Measurements from ENCODE around the gene PADI2. TPM values are rescaled to one million over a fixed set of nuclear protein-coding genes. Genes with fewer than 3 reads are reported as not detected.

The PADI2 gene
- 0.81 TPM for total RNA-seq

- DNase-seq (ENCODE audit: low read depth in 2 of 3, low spot score in 2 of 3) = peak; percentile 10 to 75 (median 59)
Observed at GRCh38 chr1:17119076-17119772, at the start of gene PADI2. Gene PADI2, minus strand, starts transcription at chr1:17119451. Its CDS starts 80 bp downstream, at chr1:17119371.

- DNase-seq (ENCODE audit: low read depth in 2 of 3, low spot score in 2 of 3) = no peak
Observed at GRCh38 chr1:17168091-17168876, 49.0 kb upstream of the PADI2 start.

GRCh38 chr1:17167786-17168090 is 48.5 kb upstream of the PADI2 start:
- DNase-seq (ENCODE audit: low read depth in 2 of 3, low spot score in 2 of 3) = no peak

GRCh38 chr1:17167041-17167785 is 48.0 kb upstream of the PADI2 start:
- no peak for DNase-seq (ENCODE audit: low read depth in 2 of 3, low spot score in 2 of 3)

- no peak for DNase-seq (ENCODE audit: low read depth in 2 of 3, low spot score in 2 of 3)
Observed at GRCh38 chr1:17165823-17166222, 46.6 kb upstream of the PADI2 start.

- DNase-seq (ENCODE audit: low read depth in 2 of 3, low spot score in 2 of 3) = no peak
Observed at GRCh38 chr1:17163789-17164666, 44.8 kb upstream of the PADI2 start.

GRCh38 chr1:17163371-17163770 is 44.1 kb upstream of the PADI2 start:
- no peak for DNase-seq (ENCODE audit: low read depth in 2 of 3, low spot score in 2 of 3)

GRCh38 chr1:17162941-17163340 is 43.7 kb upstream of the PADI2 start:
- DNase-seq (ENCODE audit: low read depth in 2 of 3, low spot score in 2 of 3) = no peak

GRCh38 chr1:17161926-17162800 is 42.9 kb upstream of the PADI2 start:
- no peak for DNase-seq (ENCODE audit: low read depth in 2 of 3, low spot score in 2 of 3)

- peak in 1 of 3 donors; percentile 13 for DNase-seq (ENCODE audit: low read depth in 2 of 3, low spot score in 2 of 3)
Observed at GRCh38 chr1:17161137-17161740, 42.0 kb upstream of the PADI2 start.

GRCh38 chr1:17158961-17159360 is 39.7 kb upstream of the PADI2 start:
- DNase-seq (ENCODE audit: low read depth in 2 of 3, low spot score in 2 of 3) = no peak

- no peak for DNase-seq (ENCODE audit: low read depth in 2 of 3, low spot score in 2 of 3)
Observed at GRCh38 chr1:17156108-17156507, 36.9 kb upstream of the PADI2 start.

GRCh38 chr1:17155257-17155920 is 36.1 kb upstream of the PADI2 start:
- DNase-seq (ENCODE audit: low read depth in 2 of 3, low spot score in 2 of 3) = no peak

GRCh38 chr1:17149771-17150170 is 30.5 kb upstream of the PADI2 start:
- no peak for DNase-seq (ENCODE audit: low read depth in 2 of 3, low spot score in 2 of 3)

- DNase-seq (ENCODE audit: low read depth in 2 of 3, low spot score in 2 of 3) = no peak
Observed at GRCh38 chr1:17148950-17149608, 29.8 kb upstream of the PADI2 start.

GRCh38 chr1:17145648-17146047 is 26.4 kb upstream of the PADI2 start:
- DNase-seq (ENCODE audit: low read depth in 2 of 3, low spot score in 2 of 3) = no peak

GRCh38 chr1:17143760-17144159 is 24.5 kb upstream of the PADI2 start:
- DNase-seq (ENCODE audit: low read depth in 2 of 3, low spot score in 2 of 3) = no peak
